H9 (cell line): ENCODE results near the gene BEND7. TPM values are rescaled to one million over a fixed set of nuclear protein-coding genes. Genes with fewer than 3 reads are reported as not detected.

Experiments used
- DNase-seq: peaks from one replicate; pipeline ENCODE4 v3.0.0-alpha.2; 2017
- H2AFZ ChIP-seq: one replicate; pipeline ENCODE4 v1.6.1; 2013; ENCODE audit warnings: mild to moderate bottlenecking, low read length, control low read depth, moderate library complexity
- H2AK5ac ChIP-seq: 2 replicates; pipeline ENCODE4 v1.6.1; 2013; ENCODE audit warnings: low read length, control low read depth, mixed read lengths; ENCODE audit not compliant: insufficient read length
- H2BK120ac ChIP-seq: one replicate; pipeline ENCODE4 v1.6.1; 2013; ENCODE audit warnings: low read depth, mild to moderate bottlenecking, low read length, control low read depth, inconsistent platforms; ENCODE audit not compliant: poor library complexity, severe bottlenecking
- H2BK12ac ChIP-seq: 2 replicates; pipeline ENCODE4 v1.6.1; 2013; ENCODE audit warnings: low read length, control low read depth, mixed read lengths, low read depth; ENCODE audit not compliant: insufficient read length
- H2BK15ac ChIP-seq: 2 replicates; pipeline ENCODE4 v1.6.1; 2013; ENCODE audit warnings: low read depth, low read length, control low read depth
- H2BK20ac ChIP-seq: one replicate; pipeline ENCODE4 v1.6.1; 2013; ENCODE audit warnings: low read depth, mild to moderate bottlenecking, low read length, control low read depth, inconsistent platforms; ENCODE audit not compliant: poor library complexity, severe bottlenecking
- H2BK5ac ChIP-seq: 2 replicates; pipeline ENCODE4 v1.6.1; 2013; ENCODE audit warnings: low read length, control low read depth, mixed read lengths; ENCODE audit not compliant: insufficient read length
- H3K14ac ChIP-seq: 2 replicates; pipeline ENCODE4 v1.6.1; 2013; ENCODE audit warnings: low read length, control low read depth; ENCODE audit not compliant: insufficient read depth
- H3K18ac ChIP-seq: 2 replicates; pipeline ENCODE4 v1.6.1; 2013; ENCODE audit warnings: low read depth, mild to moderate bottlenecking, mixed read lengths, low read length, control low read depth; ENCODE audit not compliant: insufficient read length
- H3K23ac ChIP-seq: 2 replicates; pipeline ENCODE4 v1.6.1; 2013; ENCODE audit warnings: low read length, control low read depth, mixed read lengths, low read depth; ENCODE audit not compliant: insufficient read length
- H3K23me2 ChIP-seq: 2 replicates; pipeline ENCODE4 v1.6.1; 2013; ENCODE audit warnings: low read depth, mild to moderate bottlenecking, mixed read lengths, low read length, control low read depth; ENCODE audit not compliant: insufficient read length, poor library complexity, severe bottlenecking
- H3K27ac ChIP-seq: 2 replicates; pipeline ENCODE4 v1.5.1; 2013; ENCODE audit warnings: low read length, control low read depth, mixed read lengths, low read depth; ENCODE audit not compliant: insufficient read length
- H3K27me3 ChIP-seq: 2 replicates; pipeline ENCODE4 v1.6.1; 2013; ENCODE audit warnings: low read length, control low read depth, inconsistent platforms; ENCODE audit not compliant: insufficient read depth
- H3K4ac ChIP-seq: 2 replicates; pipeline ENCODE4 v1.6.1; 2013; ENCODE audit warnings: low read depth, mild to moderate bottlenecking, control low read depth, inconsistent platforms, low read length, moderate library complexity
- H3K4me1 ChIP-seq: 2 replicates; pipeline ENCODE4 v1.6.1; 2013; ENCODE audit warnings: low read length, control low read depth, inconsistent platforms; ENCODE audit not compliant: insufficient read depth
- H3K4me2 ChIP-seq: 2 replicates; pipeline ENCODE4 v1.6.1; 2013; ENCODE audit warnings: low read length, control low read depth, mixed read lengths; ENCODE audit not compliant: insufficient read length, insufficient read depth
- H3K56ac ChIP-seq: 2 replicates; pipeline ENCODE4 v1.6.1; 2013; ENCODE audit warnings: low read depth, mild to moderate bottlenecking, mixed read lengths, low read length, control low read depth; ENCODE audit not compliant: insufficient read length
- H3K79me1 ChIP-seq: 2 replicates; pipeline ENCODE4 v1.6.1; 2013; ENCODE audit warnings: low read depth, mild to moderate bottlenecking, moderate library complexity, low read length, control low read depth, inconsistent platforms; ENCODE audit not compliant: insufficient read depth, poor library complexity, severe bottlenecking
- H3K79me2 ChIP-seq: 2 replicates; pipeline ENCODE4 v1.6.1; 2013; ENCODE audit warnings: low read length, control low read depth, inconsistent platforms; ENCODE audit not compliant: insufficient read depth
- H3K9ac ChIP-seq: 2 replicates; pipeline ENCODE4 v1.6.1; 2013; ENCODE audit warnings: low read length, control low read depth, mixed read lengths; ENCODE audit not compliant: insufficient read length; ENCODE audit errors: extremely low read depth
- H3K9me3 ChIP-seq: one replicate; pipeline ENCODE4 v1.6.1; 2013; ENCODE audit warnings: low read depth, low read length, inconsistent platforms; ENCODE audit not compliant: control insufficient read depth
- H3T11ph ChIP-seq: one replicate; pipeline ENCODE4 v1.6.1; 2013; ENCODE audit warnings: mild to moderate bottlenecking, low read length, control low read depth, inconsistent platforms
- H4K20me1 ChIP-seq: one replicate; pipeline ENCODE4 v1.6.1; 2013; ENCODE audit not compliant: control insufficient read depth, insufficient read length, insufficient read depth
- H4K5ac ChIP-seq: 2 replicates; pipeline ENCODE4 v1.6.1; 2013; ENCODE audit warnings: low read depth, mild to moderate bottlenecking, mixed read lengths, low read length, control low read depth; ENCODE audit not compliant: insufficient read length
- H4K8ac ChIP-seq: replicated peaks from 2 replicates; pipeline ENCODE4 v1.6.1; 2013; ENCODE audit warnings: low read length, control low read depth, mixed read lengths, low read depth; ENCODE audit not compliant: insufficient read length
- H4K91ac ChIP-seq: 2 replicates; pipeline ENCODE4 v1.6.1; 2013; ENCODE audit warnings: low read depth, mild to moderate bottlenecking, moderate library complexity, mixed read lengths, low read length, control low read depth; ENCODE audit not compliant: insufficient read length
- H3K27ac Mint-ChIP-seq, 3 experiments: 2 replicates in 2 of 3; 3 replicates in 1 of 3; pipeline ENCODE4 v1.8.0; 2020 to 2021; ENCODE audit warnings: mixed read lengths in 3 of 3, mild to moderate bottlenecking in 1 of 3, moderate library complexity in 1 of 3
- H3K27me3 Mint-ChIP-seq: 2 replicates; pipeline ENCODE4 v1.8.0; 2021; ENCODE audit warnings: low read depth, mild to moderate bottlenecking, moderate library complexity, mixed read lengths
- H3K36me3 Mint-ChIP-seq, 3 experiments: 2 replicates in 2 of 3; 3 replicates in 1 of 3; pipeline ENCODE4 v1.8.0; 2020 to 2021; ENCODE audit warnings: low read depth in 3 of 3, mixed read lengths in 3 of 3; ENCODE audit not compliant: insufficient read depth in 1 of 3
- H3K4me1 Mint-ChIP-seq, 2 experiments: 2 replicates each; pipeline ENCODE4 v1.8.0; 2020; ENCODE audit warnings: mixed read lengths in 2 of 2
- H3K4me3 Mint-ChIP-seq, 2 experiments: 2 replicates in 1 of 2; 3 replicates in 1 of 2; pipeline ENCODE4 v1.8.0; 2020 to 2021; ENCODE audit warnings: mild to moderate bottlenecking in 2 of 2, mixed read lengths in 2 of 2, moderate library complexity in 1 of 2
- H3K9me3 Mint-ChIP-seq, 2 experiments: 2 replicates in 1 of 2; 3 replicates in 1 of 2; pipeline ENCODE4 v1.8.0; 2020; ENCODE audit warnings: mild to moderate bottlenecking in 2 of 2, mixed read lengths in 2 of 2, moderate library complexity in 1 of 2
- WGBS: extraction: QIAGEN DNeasy Blood & Tissue Kit; methylation state at CpG from one replicate; pipeline ENCODE4 v1.1.7; 2013; ENCODE audit warnings: missing lambda C conversion rate, low lambda C conversion rate, mixed read lengths; ENCODE audit not compliant: insufficient read length; ENCODE audit errors: extremely low coverage; 5-methylcytosine and 5-hydroxymethylcytosine counted together
- total RNA-seq: library from RNA; stranded (reverse); gene quantifications from 2 replicates; pipeline ENCODE4 v1.2.1, GENCODE V29; 2021
- TF ChIP-seq, protein P1 (sequence below): fragments of 200-600 bp; sonication (generic); conservative IDR thresholded peaks from 3 replicates; pipeline ENCODE4 v1.8.0; 2021; ENCODE audit warnings: antibody characterized with exemption, mild to moderate bottlenecking

The BEND7 gene
- total RNA-seq, 1 experiment from 2014 or later: 17.7 TPM

DNA sequence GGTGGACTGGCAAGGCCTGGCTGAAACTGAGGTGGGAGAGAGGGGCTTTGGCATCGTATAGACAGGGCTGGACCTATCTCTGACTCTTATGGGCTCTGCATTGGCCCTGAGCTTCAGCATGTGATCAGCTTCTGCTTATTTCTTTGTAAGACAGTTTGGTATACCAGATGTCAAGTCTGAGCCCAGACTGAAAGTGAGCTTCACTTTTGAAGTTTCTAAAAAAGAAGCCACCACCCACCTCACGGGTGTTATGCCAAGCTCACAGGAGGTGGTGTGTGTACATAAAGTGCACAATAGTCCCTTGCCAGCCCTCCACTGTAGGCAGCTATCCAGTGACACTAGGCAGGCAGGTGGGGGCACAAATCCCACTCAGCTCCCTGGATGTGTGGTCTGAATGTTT is 112.1 kb downstream of the BEND7 start:
- TF ChIP-seq, protein P1, sequence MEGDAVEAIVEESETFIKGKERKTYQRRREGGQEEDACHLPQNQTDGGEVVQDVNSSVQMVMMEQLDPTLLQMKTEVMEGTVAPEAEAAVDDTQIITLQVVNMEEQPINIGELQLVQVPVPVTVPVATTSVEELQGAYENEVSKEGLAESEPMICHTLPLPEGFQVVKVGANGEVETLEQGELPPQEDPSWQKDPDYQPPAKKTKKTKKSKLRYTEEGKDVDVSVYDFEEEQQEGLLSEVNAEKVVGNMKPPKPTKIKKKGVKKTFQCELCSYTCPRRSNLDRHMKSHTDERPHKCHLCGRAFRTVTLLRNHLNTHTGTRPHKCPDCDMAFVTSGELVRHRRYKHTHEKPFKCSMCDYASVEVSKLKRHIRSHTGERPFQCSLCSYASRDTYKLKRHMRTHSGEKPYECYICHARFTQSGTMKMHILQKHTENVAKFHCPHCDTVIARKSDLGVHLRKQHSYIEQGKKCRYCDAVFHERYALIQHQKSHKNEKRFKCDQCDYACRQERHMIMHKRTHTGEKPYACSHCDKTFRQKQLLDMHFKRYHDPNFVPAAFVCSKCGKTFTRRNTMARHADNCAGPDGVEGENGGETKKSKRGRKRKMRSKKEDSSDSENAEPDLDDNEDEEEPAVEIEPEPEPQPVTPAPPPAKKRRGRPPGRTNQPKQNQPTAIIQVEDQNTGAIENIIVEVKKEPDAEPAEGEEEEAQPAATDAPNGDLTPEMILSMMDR: no peak

More for the DNA sequence above, 112.1 kb downstream of the BEND7 start:
- no peaks in the 10 kb centered on the region for H3K4me1 ChIP-seq
- DNase-seq: no peak
- H4K91ac ChIP-seq: no peak overlapping the region
- no peak overlapping the region for H3T11ph ChIP-seq
- H2BK15ac ChIP-seq: no peak overlapping the region
- no peak overlapping the region for H4K5ac ChIP-seq
- H3K4ac ChIP-seq: no peak overlapping the region
- H4K20me1 ChIP-seq: no peaks in the 10 kb centered on the region
- H3K27ac Mint-ChIP-seq: no peak overlapping the region
- no peak overlapping the region for H3K4me3 Mint-ChIP-seq
- no peak overlapping the region for H2AFZ ChIP-seq
- H2BK5ac ChIP-seq: no peak overlapping the region
- no peak overlapping the region for H3K14ac ChIP-seq
- H2BK120ac ChIP-seq: no peak overlapping the region
- no peaks in the 10 kb centered on the region for H3K23me2 ChIP-seq
- no peak overlapping the region for H2BK12ac ChIP-seq
- H3K18ac ChIP-seq: no peak overlapping the region
- no peaks in the 10 kb centered on the region for H3K27me3 ChIP-seq
- H3K79me2 ChIP-seq: no peaks in the 10 kb centered on the region
- H3K36me3 Mint-ChIP-seq: peaks cover 0 to 6% (median 4%) of the 10 kb centered on the region in 3 experiments; a peak in 3 of 7 replicates
- no peaks in the 10 kb centered on the region for H3K9me3 ChIP-seq
- H3K4me2 ChIP-seq: no peak overlapping the region
- WGBS: no CpG with 5 or more reads among the region's 2 CpGs
- no peak overlapping the region for H4K8ac ChIP-seq
- no peak overlapping the region for H3K56ac ChIP-seq
- no peak overlapping the region for H3K9ac ChIP-seq
- H3K27me3 Mint-ChIP-seq: peaks cover 1% of the 10 kb centered on the region; the same call in 1 of the 2 replicates
- no peak overlapping the region for H3K23ac ChIP-seq
- H3K4me1 Mint-ChIP-seq: 0 out of 4 replicates have a peak, but pooled peaks cover 0 to 2% of the 10 kb centered on the region in 2 experiments
- H2BK20ac ChIP-seq: no peak overlapping the region
- H2AK5ac ChIP-seq: no peak overlapping the region
- H3K27ac ChIP-seq: no peak overlapping the region
- H3K9me3 Mint-ChIP-seq: peaks cover 15 to 21% of the 10 kb centered on the region in 2 experiments
- H3K79me1 ChIP-seq: no peaks in the 10 kb centered on the region
